Measurements from ENCODE around the gene JPT2.

- no peak for TF ChIP-seq CTCF (IDR thresholded peaks at IDR 0.05)
- TF ChIP-seq POLR2A (IDR thresholded peaks at IDR 0.05), result no peak
These were observed 39.3 kb upstream of the JPT2 start for GRCh38 chr16:1638757-1639156.

Data from heart left ventricle (tissue), 13 donors.